ENCODE data around the gene NCSTN.

GRCh38 chr1:160394673-160395072, 51.5 kb downstream of the NCSTN start:
- TF ChIP-seq CTCF (IDR thresholded peaks at IDR 0.05) (no peak), POLR2AphosphoS5 (IDR thresholded peaks at IDR 0.05) (no peak), POLR2A (IDR thresholded peaks at IDR 0.05) (no peak), EP300 (IDR thresholded peaks at IDR 0.05) (no peak)

Data from upper lobe of left lung (tissue), 4 donors.